Gastrocnemius medialis (tissue), 4 donors: Measurements from ENCODE around the gene LAMA2.

Experiments used
- CTCF ChIP-seq, 5 experiments: fragments of 450-650 bp in 3 of 5; fragments of 200-600 bp in 2 of 5; sonication (generic) in 2 of 5; IDR thresholded peaks in 4 of 5; conservative IDR thresholded peaks in 1 of 5; 1 replicate in 4 of 5; 2 replicates in 1 of 5; pipeline ENCODE4 v1.5.1; 2016 to 2019; ENCODE audit warnings: antibody characterized with exemption in 5 of 5, mild to moderate bottlenecking in 3 of 5, moderate library complexity in 3 of 5
- POLR2A ChIP-seq, 2 donors: fragments of 450-650 bp; IDR thresholded peaks; one replicate each; pipeline ENCODE4 v1.6.1; 2017; ENCODE audit warnings: antibody characterized with exemption in 2 of 2, mild to moderate bottlenecking in 2 of 2, moderate library complexity in 2 of 2

GRCh38 chr6:128870746-128871145, 12.2 kb upstream of the LAMA2 start:
- TF ChIP-seq CTCF (IDR thresholded peaks at IDR 0.05 in 4 of 5, conservative IDR thresholded peaks at IDR 0.05 in 1 of 5) (no peak), POLR2A (IDR thresholded peaks at IDR 0.05) (no peak)
